Activated CD8-positive, alpha-beta T cell treated with anti-CD3 and anti-CD28 coated beads for 36 hours (primary cell): ENCODE data around the gene COL25A1. TPM values are rescaled to one million over a fixed set of nuclear protein-coding genes. Genes with fewer than 3 reads are reported as not detected.
"Not testable (repeated sequence)": the region's sequence is repeated elsewhere in the genome, so short reads cannot be mapped to it uniquely, and the experiment has no call there.

ENCODE experiments used
- ATAC-seq: fragments of 200-7000 bp; cut with Tn5 transposase; one replicate; pipeline ENCODE4 v1.10.0; 2021; ENCODE audit warnings: mild to moderate bottlenecking, moderate library complexity
- CTCF ChIA-PET: fragments of 350-600 bp; sonication (Branson Sonifier 250); formaldehyde crosslinking; loops from one replicate; lab custom pipeline; 2021; ENCODE audit warnings: antibody characterized with exemption; lab: Charles Lee
- POLR2A ChIA-PET: fragments of 350-600 bp; sonication (Branson Sonifier 250); formaldehyde crosslinking; loops from one replicate; lab custom pipeline; 2021; ENCODE audit warnings: antibody characterized with exemption; lab: Charles Lee
- DNase-seq: peaks from one replicate; pipeline ENCODE4 v3.0.0-alpha.2; 2020
- H3K27ac Mint-ChIP-seq: one replicate; pipeline ENCODE4 v1.8.0; 2021; ENCODE audit warnings: mild to moderate bottlenecking, mixed read lengths
- H3K27me3 Mint-ChIP-seq: one replicate; pipeline ENCODE4 v1.8.0; 2021; ENCODE audit warnings: mixed read lengths
- H3K36me3 Mint-ChIP-seq: one replicate; pipeline ENCODE4 v1.8.0; 2021; ENCODE audit warnings: low read depth, mixed read lengths
- H3K4me1 Mint-ChIP-seq: one replicate; pipeline ENCODE4 v1.8.0; 2021; ENCODE audit warnings: low read depth, mixed read lengths
- H3K4me3 Mint-ChIP-seq: one replicate; pipeline ENCODE4 v1.8.0; 2021; ENCODE audit warnings: mild to moderate bottlenecking, moderate library complexity, mixed read lengths
- H3K9me3 Mint-ChIP-seq: one replicate; pipeline ENCODE4 v1.8.0; 2021; ENCODE audit warnings: mixed read lengths
- CTCF ChIP-seq: fragments of 200-600 bp; IDR thresholded peaks from one replicate; pipeline ENCODE4 v1.8.0; 2022; ENCODE audit warnings: antibody characterized with exemption, mild to moderate bottlenecking
- intact Hi-C: fragments of 100-400 bp; cut with micrococcal nuclease; formaldehyde crosslinking; loops from one replicate; pipeline ENCODE4 v1.10.0; 2022
- total RNA-seq, 2 experiments: library from RNA; stranded (reverse); gene quantifications; one replicate each; pipeline ENCODE4 v1.2.3, GENCODE V29; 2021

The COL25A1 gene
- total RNA-seq, 2 experiments from 2014 or later, result not detected

- intact Hi-C loops, result no loop called here
- Mint-ChIP-seq H3K27ac (no peak overlapping the region), H3K4me1 (no peaks in the 10 kb centered on the region), H3K4me3 (no peak overlapping the region), H3K9me3 (no peaks in the 10 kb centered on the region), H3K36me3 (no peaks in the 10 kb centered on the region), H3K27me3 (peaks cover 2% of the 10 kb centered on the region)
- no peak for TF ChIP-seq CTCF
- ChIA-PET CTCF (no interaction called here), POLR2A (no interaction called here)
- ATAC-seq (no peak), DNase-seq (no peak)
Observed at GRCh38 chr4:109077505-109077904, 225.0 kb downstream of the COL25A1 start.

- H3K27ac Mint-ChIP-seq, H3K4me3 Mint-ChIP-seq, intact Hi-C loops, H3K4me1 Mint-ChIP-seq, POLR2A ChIA-PET, DNase-seq, CTCF ChIA-PET, ATAC-seq, H3K27me3 Mint-ChIP-seq, H3K36me3 Mint-ChIP-seq, H3K9me3 Mint-ChIP-seq: not testable (repeated sequence)
Observed at GRCh38 chr4:109076709-109077108, 225.7 kb downstream of the COL25A1 start.

- POLR2A ChIA-PET, result no interaction called here
- no peak for ATAC-seq
Observed at GRCh38 chr4:109075621-109076020, 226.8 kb downstream of the COL25A1 start.

GRCh38 chr4:109072595-109072994 is 229.9 kb downstream of the COL25A1 start:
- Mint-ChIP-seq H3K27me3 (no peaks in the 10 kb centered on the region), H3K9me3 (no peaks in the 10 kb centered on the region), H3K36me3 (no peaks in the 10 kb centered on the region), H3K4me3 (no peak overlapping the region), H3K27ac (no peak overlapping the region), H3K4me1 (no peaks in the 10 kb centered on the region)
- no peak for DNase-seq
- TF ChIP-seq CTCF, result no peak
- intact Hi-C loops, result no loop called here
- ATAC-seq, result no peak
- ChIA-PET CTCF (no interaction called here), POLR2A (no interaction called here)

More at GRCh38 chr4:109075621-109076020, 226.8 kb downstream of the COL25A1 start:
- Mint-ChIP-seq H3K36me3 (no peaks in the 10 kb centered on the region), H3K27ac (no peak overlapping the region), H3K4me1 (no peaks in the 10 kb centered on the region), H3K27me3 (no peaks in the 10 kb centered on the region), H3K9me3 (no peaks in the 10 kb centered on the region), H3K4me3 (no peak overlapping the region)
- CTCF ChIA-PET, result no interaction called here
- DNase-seq, result no peak
- no peak for TF ChIP-seq CTCF
- intact Hi-C loops, result no loop called here

GRCh38 chr4:109070677-109071076 is 231.8 kb downstream of the COL25A1 start:
- DNase-seq, H3K27ac Mint-ChIP-seq, H3K9me3 Mint-ChIP-seq, CTCF ChIA-PET, H3K4me1 Mint-ChIP-seq, H3K36me3 Mint-ChIP-seq, ATAC-seq, H3K4me3 Mint-ChIP-seq, H3K27me3 Mint-ChIP-seq, POLR2A ChIA-PET, intact Hi-C loops: not testable (repeated sequence)

- intact Hi-C loops, result no loop called here
- no peaks in the 10 kb centered on the region for H3K9me3 Mint-ChIP-seq
- CTCF ChIA-PET, result no interaction called here
- no peak overlapping the region for H3K4me3 Mint-ChIP-seq
- ATAC-seq (no peak), DNase-seq (no peak)
- H3K36me3 Mint-ChIP-seq, result no peaks in the 10 kb centered on the region
- H3K27ac Mint-ChIP-seq, result no peak overlapping the region
- H3K27me3 Mint-ChIP-seq, result peaks cover 2% of the 10 kb centered on the region
- POLR2A ChIA-PET, result no interaction called here
- no peaks in the 10 kb centered on the region for H3K4me1 Mint-ChIP-seq
- TF ChIP-seq CTCF, result no peak
Observed at GRCh38 chr4:109067508-109068235, 234.8 kb downstream of the COL25A1 start.
